Heart left ventricle (tissue), 13 donors: ENCODE measurements around the gene DCAF15.

Experiments used
- CTCF ChIP-seq, 12 donors: fragments of 200-600 bp; sonication (generic) in 4 of 12; IDR thresholded peaks; one replicate each; pipeline versions ENCODE4 v1.5.0 to v1.8.0; 2018 to 2022; ENCODE audit warnings: antibody characterized with exemption in 12 of 12, mild to moderate bottlenecking in 5 of 12
- POLR2A ChIP-seq, 2 donors: fragments of 450-650 bp; IDR thresholded peaks; one replicate each; pipeline ENCODE4 v1.6.1; 2017; ENCODE audit warnings: antibody characterized with exemption in 2 of 2, mild to moderate bottlenecking in 2 of 2, moderate library complexity in 2 of 2
- donor health status: ischemic (EF 13 %, LVEDD 7.1; RV severe dilation, severe dysfunction).
- donor health status: DM: no; HTN: yes; CAD: no.
- donor health status: DM: no; HTN: no; CAD: no.
- donor health status: ischemic (EF 25% LVEDD 6.9; RV normal size, moderate dysfunction).
- donor health status: ischemic (EF 25% LVEDD 5.7; RV mildly dilated, moderate dysfunction).
- donor health status: ischemic (EF 35%, LVEDD 5.7; RV mildly dilated, moderate dysfunction).
- donor health status: nonischemic (EF 11% LVEDD 7.7; RV severe dilation, severe dysfunction).
- donor health status: DM: yes; HTN: yes; CAD: no.
- donor health status: PGD.
- donor health status: ischemic (EF 29% LVEDD 5.4; RV normal size, mild dysfunction).
- donor health status: nonischemic (EF 23%, LVEDD 6.1; RV moderate dilation, normal function).

GRCh38 chr19:13995878-13996765 lies 43.8 kb downstream of the DCAF15 start:
- TF ChIP-seq CTCF (IDR thresholded peaks at IDR 0.05) (no peak), POLR2A (IDR thresholded peaks at IDR 0.05) (no peak)
